DOHH2 (cell line): ENCODE results near the gene IRF2.

Experiments used
- CTCF ChIP-seq: fragments of 200-600 bp; sonication (generic); IDR thresholded peaks from one replicate; pipeline ENCODE4 v1.5.1; 2014; ENCODE audit warnings: antibody characterized with exemption, mild to moderate bottlenecking, low read depth, low read length; ENCODE audit not compliant: poor library complexity, severe bottlenecking
- EZH2phosphoT487 ChIP-seq: fragments of 200-600 bp; sonication (generic); IDR thresholded peaks from 2 replicates; pipeline ENCODE4 v1.6.1; 2017; ENCODE audit warnings: borderline replicate concordance, mild to moderate bottlenecking, antibody characterized with exemption, low read length, moderate library complexity, mixed read lengths

- TF ChIP-seq CTCF (no peak), EZH2phosphoT487 (no peak)
Observed at GRCh38 chr4:184424993-184425758, 49.2 kb downstream of the IRF2 start.
